Urothelium cell line (cell line): Measurements from ENCODE around the gene METTL24.
"Not testable (repeated sequence)": the region's sequence is repeated elsewhere in the genome, so short reads cannot be mapped to it uniquely, and the experiment has no call there.

Source experiments
- DNase-seq: peaks from one replicate; pipeline ENCODE4 v3.0.0; 2011; ENCODE audit warnings: low spot score, mixed read lengths
- FAIRE-seq: peaks from 2 replicates; lab custom pipeline; 2011; peaks lifted over from hg19 to GRCh38; lab: Jason Lieb, UNC

Gene METTL24

GRCh38 chr6:110363748-110364147 is 5.6 kb upstream of the METTL24 start:
- DNase-seq (no peak), FAIRE-seq (no peak)

DNA sequence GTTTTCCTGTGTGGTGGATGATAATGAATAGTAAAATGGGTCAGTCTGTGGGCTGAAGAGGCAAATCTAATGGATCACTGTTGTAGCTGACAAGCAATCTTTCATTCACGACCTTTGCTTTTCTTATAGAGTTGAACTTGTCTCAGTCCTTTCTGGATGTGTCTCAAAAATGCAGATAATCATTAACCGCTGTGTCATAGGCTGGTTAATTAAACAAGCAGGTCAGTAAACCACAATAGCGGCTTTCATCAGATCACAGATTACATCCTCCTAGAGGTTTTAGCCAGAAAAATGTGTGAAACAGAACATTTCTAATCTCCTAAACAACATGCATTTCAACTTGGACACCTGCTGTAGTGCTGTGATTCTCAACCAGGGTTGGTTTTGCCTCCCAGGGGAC is 2.5 kb upstream of the METTL24 start:
- FAIRE-seq (no peak), DNase-seq (no peak)

DNA sequence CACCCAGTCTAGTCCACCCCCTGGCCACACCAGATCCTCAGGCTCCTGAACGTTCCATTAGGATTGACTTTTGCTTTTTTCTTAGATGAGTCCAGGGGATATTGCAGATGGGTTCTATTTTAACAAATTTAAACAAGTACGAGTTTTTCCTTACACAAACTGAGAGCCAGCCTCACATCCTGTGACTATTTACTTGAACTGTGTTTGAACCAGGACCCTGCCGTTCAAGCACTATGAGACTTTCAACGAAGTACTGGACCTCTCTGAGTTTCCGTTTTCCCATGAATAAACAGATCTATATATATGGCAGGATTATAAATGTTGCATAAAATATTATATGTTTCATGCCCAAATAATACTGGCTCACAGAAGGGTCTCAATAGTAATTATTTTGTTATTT is 1.4 kb upstream of the METTL24 start:
- DNase-seq (no peak), FAIRE-seq (no peak)

DNA sequence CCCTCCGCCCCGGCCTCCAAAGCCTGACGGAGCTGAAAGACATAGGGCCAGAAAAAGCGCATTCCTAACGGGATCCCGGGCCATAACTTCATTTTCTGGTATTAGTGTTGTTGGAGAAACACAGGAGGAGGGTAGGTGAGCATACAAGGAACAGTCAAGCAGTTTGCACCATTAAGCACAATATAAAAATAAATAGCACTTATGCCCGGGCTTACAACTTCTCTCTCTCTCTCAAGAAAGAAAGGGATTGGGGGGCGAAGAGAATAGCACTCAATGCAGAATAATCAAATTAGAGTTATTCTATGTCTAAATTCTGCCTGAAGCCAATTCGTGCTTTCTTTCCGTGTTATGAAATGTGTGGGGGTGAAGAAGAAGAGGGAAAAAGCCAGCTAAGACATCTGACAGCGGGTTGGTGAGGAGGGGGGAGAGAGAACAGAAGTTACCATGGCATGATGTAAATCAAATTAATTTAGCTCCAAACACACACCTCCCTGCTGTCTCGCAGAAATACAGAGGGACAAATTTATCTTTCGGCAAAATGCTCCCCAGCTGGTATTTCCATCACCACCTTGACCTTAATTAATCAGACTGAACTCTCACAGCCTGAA is 508 bp upstream of the METTL24 start:
- FAIRE-seq (no peak), DNase-seq (no peak)

DNA sequence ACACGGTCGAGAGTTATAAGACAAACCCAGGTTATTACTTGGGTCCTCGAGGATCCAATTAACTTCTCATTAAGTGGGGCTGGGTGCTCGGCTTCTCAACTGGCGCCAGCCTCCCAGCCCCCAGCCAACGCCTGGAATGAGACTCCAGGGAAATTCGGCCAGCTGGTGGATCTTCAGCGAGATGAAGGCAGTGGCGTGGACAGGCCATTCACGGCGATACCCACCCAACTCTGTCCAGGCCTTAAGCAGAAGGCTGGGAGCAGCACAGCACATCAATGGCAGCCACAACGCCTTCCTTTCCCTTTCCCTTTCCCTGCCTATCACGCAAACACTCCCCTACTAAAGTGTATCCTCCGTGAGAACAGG is 868 bp downstream of the METTL24 start:
- FAIRE-seq (no peak), DNase-seq (no peak)

- no peak for FAIRE-seq
- DNase-seq, result no peak
Observed at GRCh38 chr6:110356778-110357177, 1.4 kb downstream of the METTL24 start.

- FAIRE-seq, result no peak
- no peak for DNase-seq
Observed at GRCh38 chr6:110355727-110356126, 2.4 kb downstream of the METTL24 start.

DNA sequence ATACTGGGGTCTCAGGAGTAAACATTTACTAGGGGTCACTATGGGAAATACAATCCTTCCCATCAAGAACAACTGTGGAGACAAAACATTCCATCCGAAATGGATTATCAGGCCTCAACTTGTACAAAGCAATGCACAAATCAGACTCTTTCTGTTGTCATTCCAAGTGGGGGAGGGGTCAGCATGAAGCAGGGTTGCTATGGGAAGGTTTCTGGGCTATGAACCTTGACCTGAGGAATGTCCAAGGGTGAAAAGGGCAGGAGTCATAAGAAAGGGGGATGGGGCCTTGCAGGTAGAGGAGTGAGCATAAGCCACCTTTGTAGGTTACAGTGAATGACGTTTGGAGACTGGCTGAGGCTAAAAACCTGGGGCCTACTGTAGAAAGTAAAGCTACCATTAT is 3.1 kb downstream of the METTL24 start:
- no peak for FAIRE-seq
- no peak for DNase-seq

DNA sequence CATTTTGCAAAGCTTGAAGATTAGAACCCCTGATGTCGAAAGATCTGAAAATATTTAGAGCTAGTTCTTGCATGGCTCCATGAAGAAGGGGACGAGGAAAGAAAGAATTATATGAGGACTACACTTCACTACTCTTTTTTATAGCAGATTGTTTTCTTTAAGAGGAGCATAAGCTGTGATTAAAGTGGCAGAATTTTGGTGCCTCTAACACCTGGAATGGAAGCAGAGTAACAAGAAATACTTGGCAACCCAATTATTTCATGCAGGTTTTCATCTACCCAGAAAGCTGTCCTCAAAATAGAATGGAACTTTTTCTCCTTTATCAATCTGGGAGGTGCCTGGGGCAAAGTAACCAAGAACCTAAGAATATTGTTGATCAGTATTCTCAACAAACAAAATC is 4.0 kb downstream of the METTL24 start:
- FAIRE-seq, result no peak
- DNase-seq, result no peak

GRCh38 chr6:110353457-110354001 is 4.6 kb downstream of the METTL24 start:
- FAIRE-seq, result no peak
- DNase-seq, result no peak

DNA sequence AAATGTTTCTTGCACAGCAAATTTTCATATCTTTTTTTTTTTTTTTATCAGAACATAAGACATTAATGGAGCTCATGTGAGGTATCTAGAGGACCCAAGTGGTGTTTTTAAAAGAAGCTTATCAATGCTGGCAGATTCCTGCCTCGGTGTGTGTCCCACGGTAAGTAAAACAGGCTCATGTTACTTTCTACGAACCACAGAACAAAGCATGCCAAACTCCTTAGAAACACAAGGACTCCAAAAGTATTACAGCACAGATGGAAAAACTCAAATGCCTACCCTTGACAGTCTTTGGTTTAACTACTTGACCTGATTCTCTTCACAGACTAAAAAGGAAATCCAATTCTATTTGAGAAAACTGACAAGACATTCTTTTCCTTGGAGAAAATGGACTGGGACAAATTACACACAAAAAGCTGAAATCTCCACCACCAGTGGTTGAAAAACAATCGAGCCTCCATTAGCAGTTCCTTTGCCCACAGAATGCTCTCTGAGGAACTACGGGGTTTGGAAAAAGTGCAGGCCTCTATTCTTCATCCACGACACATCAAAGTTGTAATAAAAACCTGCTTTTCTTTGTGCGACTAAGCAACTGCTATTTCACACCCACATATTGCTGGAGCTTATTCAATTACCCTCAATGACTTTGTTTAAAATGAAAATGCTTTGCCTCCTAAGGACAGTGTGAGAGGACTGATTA is 5.4 kb downstream of the METTL24 start:
- FAIRE-seq (no peak), DNase-seq (no peak)

DNA sequence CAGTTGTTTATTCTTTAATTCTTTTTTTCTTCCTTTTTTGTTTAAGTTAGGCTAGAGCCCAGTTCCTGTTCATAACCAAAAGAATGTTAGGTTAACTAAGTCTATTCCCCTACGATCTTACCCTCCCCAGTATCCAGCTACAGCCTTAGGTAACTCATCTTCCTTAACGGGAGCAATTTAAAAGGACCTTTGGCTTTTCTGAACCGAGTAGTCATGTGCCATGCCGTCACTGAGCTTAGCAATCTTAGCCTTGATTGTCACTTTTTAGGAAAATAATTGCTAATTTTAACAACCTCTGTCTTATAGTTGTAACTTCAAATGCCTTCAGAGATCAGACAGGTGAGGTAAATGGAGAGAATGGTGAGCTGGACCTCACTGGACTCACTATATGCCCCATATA is 6.2 kb downstream of the METTL24 start:
- FAIRE-seq (no peak), DNase-seq (no peak)

GRCh38 chr6:110351546-110351945 is 6.6 kb downstream of the METTL24 start:
- FAIRE-seq (no peak), DNase-seq (no peak)

DNA sequence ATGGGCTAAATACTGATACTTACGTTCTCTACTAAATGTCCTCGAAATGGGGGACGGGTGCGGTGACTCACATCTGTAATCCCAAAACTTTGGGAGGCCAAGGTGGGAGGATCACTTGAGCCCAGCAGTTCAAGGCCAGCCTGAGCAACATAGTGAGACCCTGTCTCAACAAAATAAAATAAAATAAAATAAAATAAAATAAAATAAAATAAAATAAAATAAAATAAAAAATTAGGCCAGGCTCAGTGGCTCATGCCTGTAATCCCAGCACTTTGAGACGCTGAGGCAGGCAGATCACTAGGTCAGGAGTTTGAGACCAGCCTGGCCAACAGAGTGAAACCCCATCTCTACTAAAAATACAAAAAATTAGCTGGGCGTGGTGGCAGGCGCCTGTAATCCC is 7.6 kb downstream of the METTL24 start:
- FAIRE-seq, DNase-seq: not testable (repeated sequence)

GRCh38 chr6:110348961-110349690 is 9.0 kb downstream of the METTL24 start:
- no peak for DNase-seq
- no peak for FAIRE-seq

- DNase-seq, result no peak
- FAIRE-seq, result no peak
Observed at GRCh38 chr6:110345025-110345424, 13.1 kb downstream of the METTL24 start.

DNA sequence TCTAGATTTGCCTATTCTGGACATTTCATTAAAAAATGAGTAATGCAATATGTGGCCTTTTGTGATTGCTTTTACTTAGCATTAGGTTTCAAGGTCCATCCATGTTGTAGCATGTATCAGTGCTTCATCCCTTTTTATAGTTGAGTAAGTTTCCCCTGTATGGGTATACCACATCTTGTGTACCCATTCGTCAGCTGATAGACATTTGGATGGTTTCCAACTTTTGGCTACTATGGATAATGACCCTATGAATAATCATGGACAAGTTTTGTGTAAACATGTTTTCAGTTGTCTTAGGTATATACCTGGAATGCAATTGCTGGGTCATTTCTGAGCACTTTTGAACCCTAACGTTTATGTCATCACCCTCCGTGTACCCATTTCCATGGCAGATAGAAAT is 15.4 kb downstream of the METTL24 start:
- FAIRE-seq, result no peak

GRCh38 chr6:110341663-110342596 is 16.2 kb downstream of the METTL24 start:
- FAIRE-seq (no peak), DNase-seq (peak; percentile 10)

More for the DNA sequence above, 15.4 kb downstream of the METTL24 start:
- no peak for DNase-seq

GRCh38 chr6:110341067-110341466 is 17.1 kb downstream of the METTL24 start:
- FAIRE-seq, result no peak
- no peak for DNase-seq

GRCh38 chr6:110340392-110340965 is 17.7 kb downstream of the METTL24 start:
- FAIRE-seq, result no peak
- DNase-seq, result no peak
